ENCODE measurements around the gene EFCAB6. TPM values are rescaled to one million over a fixed set of nuclear protein-coding genes. Genes with fewer than 3 reads are reported as not detected.

The EFCAB6 gene
- total RNA-seq, 1 experiment from 2014 or later, result 0.52 TPM

GRCh38 chr22:43670513-43670912 is 141.6 kb downstream of the EFCAB6 start:
- RAD21 ChIA-PET (ENCODE audit: low non-redundant PET in 1 of 2, low total read pairs in 2 of 2, uncharacterized antibody in 2 of 2, unreplicated experiment in 2 of 2), result no interaction called here
- TF ChIP-seq ZFX (IDR thresholded peaks at IDR 0.05) (no peak), EGR1 (IDR thresholded peaks at IDR 0.05; ENCODE audit: low read depth) (no peak), SIN3A (IDR thresholded peaks at IDR 0.05; ENCODE audit: low read depth) (no peak), ATF3 (IDR thresholded peaks at IDR 0.05) (no peak), JUND (IDR thresholded peaks at IDR 0.05) (no peak), CEBPB (IDR thresholded peaks at IDR 0.05; ENCODE audit: low read depth) (no peak), MAX (IDR thresholded peaks at IDR 0.05) (no peak), SRF (IDR thresholded peaks at IDR 0.05; ENCODE audit: low read depth) (no peak), TCF7L2 (IDR thresholded peaks at IDR 0.05; ENCODE audit: borderline replicate concordance, extremely low read depth, insufficient read depth, insufficient read length) (no peak), ZBTB33 (IDR thresholded peaks at IDR 0.05; ENCODE audit: extremely low read depth, insufficient replicate concordance, low read length) (no peak), FOSL1 (IDR thresholded peaks at IDR 0.05; ENCODE audit: low read depth) (no peak), REST (IDR thresholded peaks at IDR 0.05; ENCODE audit: low read depth) (no peak), ZNF274 (IDR thresholded peaks at IDR 0.05; ENCODE audit: low read depth, low read length) (no peak), POLR2AphosphoS5 (IDR thresholded peaks at IDR 0.05; ENCODE audit: low read depth, low read length) (no peak), EZH2phosphoT487 (IDR thresholded peaks at IDR 0.05; ENCODE audit: borderline replicate concordance) (no peak)
- Histone ChIP-seq H3K4me3 (replicated peaks in 1 of 2; ENCODE audit: low read depth in 1 of 2, low read length in 2 of 2) (no peak overlapping the region), H3K27ac (ENCODE audit: low read depth, low read length) (no peak overlapping the region), H3K27me3 (ENCODE audit: insufficient read depth, low read length) (peaks cover 42% of the 10 kb centered on the region; the same call in 1 of the 2 replicates), H4K20me1 (ENCODE audit: insufficient read depth) (no peaks in the 10 kb centered on the region), H3K4me1 (ENCODE audit: control insufficient read depth in 1 of 2, insufficient read depth in 2 of 2, low read length in 2 of 2) (no peaks in the 10 kb centered on the region), H3K9me2 (ENCODE audit: insufficient read depth) (no peaks in the 10 kb centered on the region), H3K36me3 (ENCODE audit: control insufficient read depth in 1 of 2, insufficient read depth in 2 of 2, low read length in 2 of 2) (no peaks in the 10 kb centered on the region; a peak in 1 of 4 replicates), H3K4me2 (ENCODE audit: low read length) (no peak overlapping the region), H2AFZ (ENCODE audit: low read depth, low read length, poor library complexity, severe bottlenecking) (no peak overlapping the region), H3K9me3 (ENCODE audit: control insufficient read depth in 1 of 2, insufficient read depth in 1 of 2, low read depth in 1 of 2, low read length in 2 of 2) (no peaks in the 10 kb centered on the region), H3K79me2 (ENCODE audit: insufficient read depth, low read length) (no peaks in the 10 kb centered on the region), H3K9ac (ENCODE audit: low read length) (no peak overlapping the region)
- ATAC-seq, result no peak
- CTCF ChIA-PET, result no interaction called here
- POLR2A ChIA-PET, result no interaction called here
- BruUV-seq (replicated peaks), result no TSS peak
- DNase-seq (ENCODE audit: low read depth, low spot score), result no peak
- intact Hi-C loops (cut with micrococcal nuclease), result no loop called here
